ENCODE measurements around the gene TRIM4. TPM values are rescaled to one million over a fixed set of nuclear protein-coding genes. Genes with fewer than 3 reads are reported as not detected.

Gene TRIM4
- total RNA-seq, 2 donors from 2014 or later = 31.9 to 41.9 TPM

GRCh38 chr7:99910976-99911375 is 8.4 kb downstream of the TRIM4 start:
- intact Hi-C loops (cut with DNase I) = no loop called here

GRCh38 chr7:99901581-99901980 is 17.7 kb downstream of the TRIM4 start:
- H3K9me3 ChIP-seq = no peaks in the 10 kb centered on the region
- DNase-seq (no peak), ATAC-seq (no peak)
- no peak for TF ChIP-seq CTCF (IDR thresholded peaks at IDR 0.05)
- no peak for TF ChIP-seq POLR2A (IDR thresholded peaks at IDR 0.05)
- H3K36me3 ChIP-seq (replicated peaks in 1 of 2; ENCODE audit: insufficient read depth in 1 of 2, low read depth in 2 of 2) = peaks cover 12 to 35% of the 10 kb centered on the region in 2 donors
- H3K27me3 ChIP-seq = no peaks in the 10 kb centered on the region
- 92 to 96% methylated on average over 10 of the region's 10 CpGs for WGBS, 2 donors
- intact Hi-C loops (cut with DNase I) = no loop called here
- H3K4me3 ChIP-seq = no peak overlapping the region
- no peaks in the 10 kb centered on the region for H3K4me1 ChIP-seq
- no peak overlapping the region for H3K27ac ChIP-seq

More at GRCh38 chr7:99910976-99911375, 8.4 kb downstream of the TRIM4 start:
- H3K9me3 ChIP-seq = no peaks in the 10 kb centered on the region
- no peaks in the 10 kb centered on the region for H3K27me3 ChIP-seq
- 95 to 96% methylated on average over 2 of the region's 2 CpGs for WGBS, 2 donors
- ATAC-seq (no peak), DNase-seq (no peak)
- TF ChIP-seq POLR2A (IDR thresholded peaks at IDR 0.05) (no peak), CTCF (IDR thresholded peaks at IDR 0.05) (no peak)
- H3K4me3 ChIP-seq = no peak overlapping the region
- H3K4me1 ChIP-seq = peaks cover 13% of the 10 kb centered on the region
- H3K36me3 ChIP-seq (replicated peaks in 1 of 2; ENCODE audit: insufficient read depth in 1 of 2, low read depth in 2 of 2) = peaks cover 0 to 18% of the 10 kb centered on the region in 2 donors
- no peak overlapping the region for H3K27ac ChIP-seq

GRCh38 chr7:99899830-99900519 is 19.4 kb downstream of the TRIM4 start:
- Histone ChIP-seq H3K9me3 (no peaks in the 10 kb centered on the region), H3K36me3 (replicated peaks in 1 of 2; ENCODE audit: insufficient read depth in 1 of 2, low read depth in 2 of 2) (peaks cover 12 to 29% of the 10 kb centered on the region in 2 donors), H3K27ac (no peak overlapping the region), H3K27me3 (no peaks in the 10 kb centered on the region), H3K4me1 (no peaks in the 10 kb centered on the region), H3K4me3 (no peak overlapping the region)
- ATAC-seq = no peak
- TF ChIP-seq POLR2A (IDR thresholded peaks at IDR 0.05) = no peak
- no peak for TF ChIP-seq CTCF (IDR thresholded peaks at IDR 0.05)
- intact Hi-C loops (cut with DNase I) = no loop called here
- no peak for DNase-seq
- 94 to 99% methylated on average over 6 of the region's 6 CpGs for WGBS, 2 donors

- Histone ChIP-seq H3K4me1 (no peaks in the 10 kb centered on the region), H3K36me3 (replicated peaks in 1 of 2; ENCODE audit: insufficient read depth in 1 of 2, low read depth in 2 of 2) (peaks cover 12 to 27% of the 10 kb centered on the region in 2 donors), H3K27ac (no peak overlapping the region), H3K4me3 (no peak overlapping the region), H3K9me3 (no peaks in the 10 kb centered on the region), H3K27me3 (no peaks in the 10 kb centered on the region)
- TF ChIP-seq POLR2A (IDR thresholded peaks at IDR 0.05) = no peak
- TF ChIP-seq CTCF (IDR thresholded peaks at IDR 0.05) = no peak
- DNase-seq = no peak
- intact Hi-C loops (cut with DNase I) = no loop called here
- WGBS, 2 donors = 63 to 87% methylated on average over 3 of the region's 3 CpGs
- ATAC-seq = no peak
Observed at GRCh38 chr7:99898836-99899235, 20.5 kb downstream of the TRIM4 start.

- H3K36me3 ChIP-seq (replicated peaks in 1 of 2; ENCODE audit: insufficient read depth in 1 of 2, low read depth in 2 of 2) = peaks cover 12 to 20% of the 10 kb centered on the region in 2 donors
- TF ChIP-seq POLR2A (IDR thresholded peaks at IDR 0.05) = no peak
- no peak for TF ChIP-seq CTCF (IDR thresholded peaks at IDR 0.05)
- WGBS, 2 donors = 88 to 94% methylated on average over 2 of the region's 2 CpGs
- H3K4me3 ChIP-seq = no peak overlapping the region
- intact Hi-C loops (cut with DNase I) = no loop called here
- no peak overlapping the region for H3K27ac ChIP-seq
- H3K4me1 ChIP-seq = no peaks in the 10 kb centered on the region
- DNase-seq (no peak), ATAC-seq (no peak)
- H3K9me3 ChIP-seq = no peaks in the 10 kb centered on the region
- no peaks in the 10 kb centered on the region for H3K27me3 ChIP-seq
Observed at GRCh38 chr7:99898023-99898357, 21.3 kb downstream of the TRIM4 start.

All from body of pancreas (tissue), 4 donors.